Naive thymus-derived CD4-positive, alpha-beta T cell (primary cell): Measurements from ENCODE around the gene SHB. TPM values are rescaled to one million over a fixed set of nuclear protein-coding genes. Genes with fewer than 3 reads are reported as not detected.

ENCODE experiments used
- ATAC-seq: fragments of 150-1000 bp; cut with Tn5 transposase; 2 replicates; pipeline ENCODE4 v1.10.0; 2021; ENCODE audit warnings: mild to moderate bottlenecking, moderate library complexity
- CTCF ChIA-PET: fragments of 350-600 bp; sonication (Branson Sonifier 250); formaldehyde crosslinking; loops from one replicate; lab custom pipeline; 2021; ENCODE audit warnings: antibody characterized with exemption; lab: Charles Lee
- POLR2A ChIA-PET: fragments of 350-600 bp; sonication (Branson Sonifier 250); formaldehyde crosslinking; loops from one replicate; lab custom pipeline; 2021; ENCODE audit warnings: antibody characterized with exemption, inconsistent platforms; lab: Charles Lee
- DNase-seq, 9 donors: peaks; one replicate each; pipeline versions ENCODE4 v3.0.0 to v3.0.0-alpha.2; 2020 to 2022; ENCODE audit warnings: mixed read lengths in 1 of 9
- H3K27ac ChIP-seq: one replicate; pipeline ENCODE4 v1.7.0; 2013; ENCODE audit warnings: mild to moderate bottlenecking, low read depth, low read length, moderate library complexity
- H3K27me3 ChIP-seq, 2 donors: one replicate each; pipeline ENCODE4 v1.7.0; 2013; ENCODE audit warnings: low read length in 2 of 2, mild to moderate bottlenecking in 2 of 2, moderate library complexity in 2 of 2; ENCODE audit not compliant: control insufficient read depth in 2 of 2, insufficient read depth in 2 of 2
- H3K36me3 ChIP-seq, 3 experiments: 1 replicate in 2 of 3; 2 replicates in 1 of 3; pipeline ENCODE4 v1.7.0; 2013; ENCODE audit warnings: low read length in 3 of 3, mild to moderate bottlenecking in 3 of 3, moderate library complexity in 1 of 3; ENCODE audit not compliant: insufficient read depth in 3 of 3, control insufficient read depth in 2 of 3
- H3K4me1 ChIP-seq, 2 donors: one replicate each; pipeline ENCODE4 v1.7.0; 2013; ENCODE audit warnings: low read length in 2 of 2, mild to moderate bottlenecking in 2 of 2, moderate library complexity in 1 of 2; ENCODE audit not compliant: control insufficient read depth in 2 of 2, insufficient read depth in 2 of 2
- H3K4me3 ChIP-seq: 2 replicates; pipeline ENCODE4 v1.7.0; 2013; ENCODE audit warnings: mild to moderate bottlenecking, low read length
- H3K9me3 ChIP-seq, 3 experiments: 1 replicate in 2 of 3; 2 replicates in 1 of 3; pipeline ENCODE4 v1.7.0; 2013; ENCODE audit warnings: low read length in 3 of 3; ENCODE audit not compliant: control insufficient read depth in 2 of 3
- H3K27ac Mint-ChIP-seq, 9 donors: one replicate each; pipeline ENCODE4 v1.8.0; 2020 to 2022; ENCODE audit warnings: mixed read lengths in 9 of 9, mild to moderate bottlenecking in 8 of 9, moderate library complexity in 5 of 9, inconsistent platforms in 2 of 9
- H3K27me3 Mint-ChIP-seq, 5 donors: one replicate each; pipeline ENCODE4 v1.8.0; 2021 to 2022; ENCODE audit warnings: mixed read lengths in 5 of 5, mild to moderate bottlenecking in 1 of 5
- H3K36me3 Mint-ChIP-seq, 5 donors: one replicate each; pipeline ENCODE4 v1.8.0; 2020 to 2022; ENCODE audit warnings: mixed read lengths in 5 of 5, mild to moderate bottlenecking in 3 of 5, inconsistent platforms in 1 of 5
- H3K4me1 Mint-ChIP-seq, 7 donors: one replicate each; pipeline ENCODE4 v1.8.0; 2020 to 2022; ENCODE audit warnings: mixed read lengths in 7 of 7, mild to moderate bottlenecking in 3 of 7, inconsistent platforms in 1 of 7
- H3K4me3 Mint-ChIP-seq, 10 donors: one replicate each; pipeline ENCODE4 v1.8.0; 2020 to 2022; ENCODE audit warnings: mild to moderate bottlenecking in 10 of 10, mixed read lengths in 10 of 10, moderate library complexity in 6 of 10, inconsistent platforms in 2 of 10
- H3K9me3 Mint-ChIP-seq, 11 donors: one replicate each; pipeline ENCODE4 v1.8.0; 2020 to 2022; ENCODE audit warnings: mixed read lengths in 11 of 11, mild to moderate bottlenecking in 4 of 11, inconsistent platforms in 1 of 11, moderate library complexity in 1 of 11
- intact Hi-C, 2 donors: fragments of 100-400 bp; cut with micrococcal nuclease; formaldehyde crosslinking; loops; one replicate each; pipeline ENCODE4 v1.15.1; 2023
- polyA plus RNA-seq, 2 donors: library from polyadenylated mRNA; unstranded; fragments of 300-500 nt; fragmentation: Illumina TruSeq; gene quantifications; one replicate each; pipeline ENCODE4 v1.2.3, GENCODE V29; 2021
- total RNA-seq, 6 experiments: library from RNA in 5 of 6; stranded (reverse) in 5 of 6; gene quantifications; 1 replicate in 5 of 6; 2 replicates in 1 of 6; pipeline ENCODE4 v1.2.3 and lab custom pipeline; 2021 to 2026

Gene SHB
- total and polyA plus RNA-seq, 7 experiments from 2014 or later, result 0.15 to 2.0 (median 0.68) TPM

- H3K27ac ChIP-seq, result no peak overlapping the region
- no peaks in the 10 kb centered on the region for H3K9me3 Mint-ChIP-seq
- no peaks in the 10 kb centered on the region for H3K9me3 ChIP-seq
- H3K4me3 Mint-ChIP-seq, result no peak overlapping the region
- no peak overlapping the region for H3K4me3 ChIP-seq
- no peaks in the 10 kb centered on the region for H3K27me3 Mint-ChIP-seq
- H3K36me3 Mint-ChIP-seq, result peaks cover 0 to 11% (median 0%) of the 10 kb centered on the region in 5 donors
- H3K27ac Mint-ChIP-seq, result no peak overlapping the region
- intact Hi-C loops, result no loop called here
- ATAC-seq, result no peak
- H3K4me1 ChIP-seq, result no peaks in the 10 kb centered on the region
- ChIA-PET POLR2A (no interaction called here), CTCF (no interaction called here)
- no peaks in the 10 kb centered on the region for H3K36me3 ChIP-seq
- H3K27me3 ChIP-seq, result no peaks in the 10 kb centered on the region
- peaks cover 0 to 16% (median 0%) of the 10 kb centered on the region in 7 donors for H3K4me1 Mint-ChIP-seq
- no peak for DNase-seq
Measured at GRCh38 chr9:37955781-37956422, 113.1 kb downstream of the SHB start.

- Mint-ChIP-seq H3K27ac (no peak overlapping the region), H3K4me3 (no peak overlapping the region), H3K4me1 (peaks cover 0 to 16% (median 0%) of the 10 kb centered on the region in 7 donors), H3K27me3 (no peaks in the 10 kb centered on the region), H3K9me3 (no peaks in the 10 kb centered on the region), H3K36me3 (peaks cover 0 to 11% (median 0%) of the 10 kb centered on the region in 5 donors)
- H3K4me3 ChIP-seq, result no peak overlapping the region
- no peaks in the 10 kb centered on the region for H3K9me3 ChIP-seq
- CTCF ChIA-PET, result no interaction called here
- ATAC-seq (no peak), DNase-seq (no peak)
- no peaks in the 10 kb centered on the region for H3K4me1 ChIP-seq
- intact Hi-C loops, result no loop called here
- H3K27ac ChIP-seq, result no peak overlapping the region
- no peaks in the 10 kb centered on the region for H3K27me3 ChIP-seq
- no peaks in the 10 kb centered on the region for H3K36me3 ChIP-seq
- POLR2A ChIA-PET, result no interaction called here
Measured at GRCh38 chr9:37954581-37954981, 114.4 kb downstream of the SHB start.

GRCh38 chr9:37953775-37954437 lies 115.1 kb downstream of the SHB start:
- Mint-ChIP-seq H3K36me3 (peaks cover 0 to 11% (median 0%) of the 10 kb centered on the region in 5 donors), H3K27me3 (no peaks in the 10 kb centered on the region), H3K9me3 (no peaks in the 10 kb centered on the region), H3K27ac (peak overlapping the region in 1 of 9 donors; percentile 83), H3K4me1 (peaks cover 0 to 16% (median 0%) of the 10 kb centered on the region in 7 donors), H3K4me3 (peak overlapping the region in 1 of 10 donors; percentile 58)
- ATAC-seq (peak; percentile 27), DNase-seq (peak in 1 of 9 donors; percentile 41)
- Histone ChIP-seq H3K9me3 (no peaks in the 10 kb centered on the region), H3K4me3 (no peak overlapping the region), H3K27me3 (no peaks in the 10 kb centered on the region), H3K27ac (no peak overlapping the region), H3K36me3 (no peaks in the 10 kb centered on the region), H3K4me1 (no peaks in the 10 kb centered on the region)
- intact Hi-C loops, result no loop called here
- ChIA-PET POLR2A (no interaction called here), CTCF (no interaction called here)

GRCh38 chr9:37953206-37953774 lies 115.7 kb downstream of the SHB start:
- Histone ChIP-seq H3K9me3 (no peaks in the 10 kb centered on the region), H3K4me3 (no peak overlapping the region), H3K27me3 (no peaks in the 10 kb centered on the region), H3K27ac (no peak overlapping the region), H3K4me1 (no peaks in the 10 kb centered on the region), H3K36me3 (no peaks in the 10 kb centered on the region)
- Mint-ChIP-seq H3K27me3 (no peaks in the 10 kb centered on the region), H3K4me1 (peaks cover 0 to 16% (median 0%) of the 10 kb centered on the region in 7 donors), H3K27ac (no peak overlapping the region), H3K9me3 (no peaks in the 10 kb centered on the region), H3K4me3 (no peak overlapping the region), H3K36me3 (peaks cover 0 to 11% (median 0%) of the 10 kb centered on the region in 5 donors)
- DNase-seq, result no peak
- intact Hi-C loops, result no loop called here
- ChIA-PET POLR2A (no interaction called here), CTCF (no interaction called here)
- ATAC-seq, result no peak

GRCh38 chr9:37952731-37953130 lies 116.3 kb downstream of the SHB start:
- CTCF ChIA-PET, result no interaction called here

GRCh38 chr9:37951671-37952449 lies 117.2 kb downstream of the SHB start:
- intact Hi-C loops, result no loop called here
- Histone ChIP-seq H3K36me3 (no peaks in the 10 kb centered on the region), H3K4me1 (no peaks in the 10 kb centered on the region), H3K9me3 (no peaks in the 10 kb centered on the region), H3K27ac (no peak overlapping the region), H3K4me3 (no peak overlapping the region), H3K27me3 (no peaks in the 10 kb centered on the region)
- Mint-ChIP-seq H3K4me3 (no peak overlapping the region), H3K27ac (no peak overlapping the region), H3K4me1 (peaks cover 0 to 16% (median 0%) of the 10 kb centered on the region in 7 donors), H3K36me3 (peaks cover 0 to 11% (median 0%) of the 10 kb centered on the region in 5 donors), H3K9me3 (no peaks in the 10 kb centered on the region), H3K27me3 (no peaks in the 10 kb centered on the region)
- no peak for ATAC-seq
- POLR2A ChIA-PET, result no interaction called here
- no peak for DNase-seq
- CTCF ChIA-PET, result no interaction called here

More at GRCh38 chr9:37952731-37953130, 116.3 kb downstream of the SHB start:
- Histone ChIP-seq H3K27ac (no peak overlapping the region), H3K9me3 (no peaks in the 10 kb centered on the region), H3K4me3 (no peak overlapping the region), H3K36me3 (no peaks in the 10 kb centered on the region), H3K4me1 (no peaks in the 10 kb centered on the region), H3K27me3 (no peaks in the 10 kb centered on the region)
- Mint-ChIP-seq H3K36me3 (peaks cover 0 to 11% (median 0%) of the 10 kb centered on the region in 5 donors), H3K27ac (peak overlapping the region in 1 of 9 donors; percentile 2), H3K4me3 (no peak overlapping the region), H3K27me3 (no peaks in the 10 kb centered on the region), H3K9me3 (no peaks in the 10 kb centered on the region), H3K4me1 (peaks cover 0 to 16% (median 0%) of the 10 kb centered on the region in 7 donors)
- intact Hi-C loops, result no loop called here
- ATAC-seq (no peak), DNase-seq (no peak)
- POLR2A ChIA-PET, result no interaction called here
